Measurements from ENCODE around the gene ATP1A3. TPM values are rescaled to one million over a fixed set of nuclear protein-coding genes. Genes with fewer than 3 reads are reported as not detected.

ATP1A3 gene
- polyA plus RNA-seq, 1 donor from 2014 or later, result 36.2 TPM

DNA sequence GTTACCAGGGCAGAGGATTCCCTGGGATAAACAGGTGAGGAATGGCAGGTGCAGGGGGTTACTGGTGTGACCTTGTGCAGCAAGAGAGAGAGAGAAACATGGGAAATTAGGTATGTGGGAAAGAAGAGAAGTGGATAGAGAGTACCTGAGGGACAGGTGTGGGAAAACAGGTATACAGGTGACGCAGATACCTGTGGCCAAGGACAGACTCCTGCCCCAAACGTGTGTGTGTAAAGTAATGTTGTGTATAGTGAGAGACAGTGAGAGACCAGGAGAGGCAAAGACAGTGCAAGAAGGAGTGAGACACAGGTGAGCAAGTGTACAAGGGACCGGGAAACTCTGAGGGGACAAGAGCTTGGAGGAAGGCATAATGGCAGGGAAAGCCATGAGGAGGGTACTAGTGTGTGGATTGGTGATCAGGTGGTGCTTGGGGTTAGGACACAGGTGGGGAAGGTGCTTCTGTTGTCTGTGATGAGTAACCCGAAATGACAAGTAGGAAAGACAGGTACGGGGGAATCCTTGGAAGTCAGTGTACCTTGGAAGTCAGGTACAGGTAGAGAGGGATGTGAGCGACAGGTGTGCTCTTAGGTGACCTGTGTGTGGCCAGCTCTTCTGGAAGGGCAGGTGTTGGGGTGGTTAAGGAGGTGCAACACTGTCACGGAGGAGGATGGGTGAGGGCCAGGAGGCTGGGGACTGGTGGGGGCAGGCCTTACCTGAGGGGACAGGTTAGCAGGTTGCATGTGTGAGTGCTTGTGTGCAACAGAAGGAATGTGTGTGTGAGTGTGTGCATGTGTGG, 68.6 kb downstream of the ATP1A3 start:
- H4K20me1 ChIP-seq (ENCODE audit: insufficient read depth), result no peaks in the 10 kb centered on the region
- no peak overlapping the region for H2AFZ ChIP-seq (ENCODE audit: low read depth, low read length)
- no peak overlapping the region for H3K27ac ChIP-seq (ENCODE audit: low read length)
- no peak overlapping the region for H3K4me3 ChIP-seq (ENCODE audit: low read length)
- H3K9me2 ChIP-seq (ENCODE audit: insufficient read depth, low read length), result no peaks in the 10 kb centered on the region
- H3K9ac ChIP-seq (ENCODE audit: low read length), result no peak overlapping the region
- no peaks in the 10 kb centered on the region for H3K9me3 ChIP-seq (ENCODE audit: low read length)
- no peaks in the 10 kb centered on the region for H3F3A ChIP-seq (ENCODE audit: insufficient read depth, low read length, poor library complexity, severe bottlenecking)
- TF ChIP-seq RAD21 (conservative IDR thresholded peaks at IDR 0.05) (no peak), EP300 (conservative IDR thresholded peaks at IDR 0.05; ENCODE audit: poor library complexity, severe bottlenecking) (no peak), SMC3 (conservative IDR thresholded peaks at IDR 0.05; ENCODE audit: poor library complexity) (no peak)
- TF ChIP-seq, protein P1, sequence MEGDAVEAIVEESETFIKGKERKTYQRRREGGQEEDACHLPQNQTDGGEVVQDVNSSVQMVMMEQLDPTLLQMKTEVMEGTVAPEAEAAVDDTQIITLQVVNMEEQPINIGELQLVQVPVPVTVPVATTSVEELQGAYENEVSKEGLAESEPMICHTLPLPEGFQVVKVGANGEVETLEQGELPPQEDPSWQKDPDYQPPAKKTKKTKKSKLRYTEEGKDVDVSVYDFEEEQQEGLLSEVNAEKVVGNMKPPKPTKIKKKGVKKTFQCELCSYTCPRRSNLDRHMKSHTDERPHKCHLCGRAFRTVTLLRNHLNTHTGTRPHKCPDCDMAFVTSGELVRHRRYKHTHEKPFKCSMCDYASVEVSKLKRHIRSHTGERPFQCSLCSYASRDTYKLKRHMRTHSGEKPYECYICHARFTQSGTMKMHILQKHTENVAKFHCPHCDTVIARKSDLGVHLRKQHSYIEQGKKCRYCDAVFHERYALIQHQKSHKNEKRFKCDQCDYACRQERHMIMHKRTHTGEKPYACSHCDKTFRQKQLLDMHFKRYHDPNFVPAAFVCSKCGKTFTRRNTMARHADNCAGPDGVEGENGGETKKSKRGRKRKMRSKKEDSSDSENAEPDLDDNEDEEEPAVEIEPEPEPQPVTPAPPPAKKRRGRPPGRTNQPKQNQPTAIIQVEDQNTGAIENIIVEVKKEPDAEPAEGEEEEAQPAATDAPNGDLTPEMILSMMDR (IDR thresholded peaks at IDR 0.05; ENCODE audit: poor library complexity, severe bottlenecking), result no peak
- H3K79me2 ChIP-seq (replicated peaks; ENCODE audit: insufficient read depth, low read length), result no peaks in the 10 kb centered on the region
- H3K36me3 ChIP-seq (ENCODE audit: insufficient read depth, low read length), result no peaks in the 10 kb centered on the region
- H3K27me3 ChIP-seq (ENCODE audit: insufficient read depth, low read depth, low read length), result peaks cover 96% of the 10 kb centered on the region
- no peak overlapping the region for H3K4me2 ChIP-seq (ENCODE audit: low read length)

DNA sequence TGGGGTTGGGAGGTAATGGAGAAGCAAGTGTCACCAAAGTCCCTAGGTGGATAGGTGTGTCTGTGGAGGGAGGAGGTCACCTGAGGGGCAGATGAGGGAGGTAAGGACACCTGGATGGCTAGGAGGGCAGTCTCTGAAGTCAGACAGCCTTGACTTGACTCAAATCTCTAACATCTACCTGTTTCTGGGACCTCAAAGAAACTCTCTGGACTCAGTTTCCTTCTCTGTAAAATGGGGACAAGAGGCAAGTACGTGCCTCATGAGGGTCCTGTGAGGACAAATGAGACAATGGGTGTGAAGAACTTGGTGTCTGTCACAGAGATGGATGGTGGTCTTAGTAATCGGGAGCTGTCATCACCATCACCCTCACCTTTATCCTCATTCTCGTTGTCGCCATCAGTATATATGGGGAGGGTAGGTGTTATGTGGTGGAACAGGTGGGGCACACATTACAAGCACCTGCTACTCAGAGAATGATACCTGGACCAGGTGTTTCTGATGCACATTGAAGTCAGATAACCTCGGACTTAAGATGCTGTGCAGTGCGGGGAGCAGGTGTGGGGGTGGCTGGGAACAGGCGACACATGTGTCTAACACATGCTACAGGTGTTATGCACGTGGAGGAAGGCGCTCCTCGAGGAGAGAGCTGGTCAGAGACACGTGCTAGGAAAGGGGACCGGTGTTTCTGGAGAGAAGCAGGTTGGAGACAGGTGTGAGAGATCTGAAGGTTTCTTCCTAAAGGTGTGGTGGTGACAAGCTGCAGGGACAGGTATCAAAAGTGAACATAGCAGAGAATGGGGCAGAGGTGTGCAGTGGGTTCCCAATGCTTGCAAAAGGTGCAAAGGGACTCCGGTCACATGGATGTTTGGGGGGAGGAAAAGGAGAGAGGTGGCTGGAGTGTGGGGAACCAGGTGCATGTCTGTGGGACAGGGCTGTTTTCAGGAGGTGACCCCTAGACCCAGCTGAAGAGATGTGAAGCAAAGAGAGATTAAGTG, 69.6 kb downstream of the ATP1A3 start:
- Histone ChIP-seq H3K9ac (ENCODE audit: low read length) (no peak overlapping the region), H3K27me3 (ENCODE audit: insufficient read depth, low read depth, low read length) (peaks cover 89% of the 10 kb centered on the region), H2AFZ (ENCODE audit: low read depth, low read length) (no peak overlapping the region), H3K9me3 (ENCODE audit: low read length) (no peaks in the 10 kb centered on the region), H3K36me3 (ENCODE audit: insufficient read depth, low read length) (no peaks in the 10 kb centered on the region), H3K4me2 (ENCODE audit: low read length) (no peak overlapping the region), H4K20me1 (ENCODE audit: insufficient read depth) (no peaks in the 10 kb centered on the region), H3K9me2 (ENCODE audit: insufficient read depth, low read length) (no peaks in the 10 kb centered on the region), H3K79me2 (replicated peaks; ENCODE audit: insufficient read depth, low read length) (no peaks in the 10 kb centered on the region), H3F3A (ENCODE audit: insufficient read depth, low read length, poor library complexity, severe bottlenecking) (no peaks in the 10 kb centered on the region), H3K4me3 (ENCODE audit: low read length) (no peak overlapping the region), H3K27ac (ENCODE audit: low read length) (no peak overlapping the region)
- TF ChIP-seq, protein P1 (IDR thresholded peaks at IDR 0.05; ENCODE audit: poor library complexity, severe bottlenecking), result no peak
- no peak for TF ChIP-seq TAF1 (IDR thresholded peaks at IDR 0.05; ENCODE audit: low read depth)
- TF ChIP-seq POLR2AphosphoS5 (IDR thresholded peaks at IDR 0.05), result no peak
- TF ChIP-seq EZH2 (IDR thresholded peaks at IDR 0.05; ENCODE audit: borderline replicate concordance, insufficient read depth, low read length, poor library complexity, severe bottlenecking), result no peak
- no peak for TF ChIP-seq MXI1 (conservative IDR thresholded peaks at IDR 0.05; ENCODE audit: poor library complexity, severe bottlenecking)
- TF ChIP-seq SMC3 (conservative IDR thresholded peaks at IDR 0.05; ENCODE audit: poor library complexity), result no peak
